ENCODE measurements around the gene BCAR3.

DNA sequence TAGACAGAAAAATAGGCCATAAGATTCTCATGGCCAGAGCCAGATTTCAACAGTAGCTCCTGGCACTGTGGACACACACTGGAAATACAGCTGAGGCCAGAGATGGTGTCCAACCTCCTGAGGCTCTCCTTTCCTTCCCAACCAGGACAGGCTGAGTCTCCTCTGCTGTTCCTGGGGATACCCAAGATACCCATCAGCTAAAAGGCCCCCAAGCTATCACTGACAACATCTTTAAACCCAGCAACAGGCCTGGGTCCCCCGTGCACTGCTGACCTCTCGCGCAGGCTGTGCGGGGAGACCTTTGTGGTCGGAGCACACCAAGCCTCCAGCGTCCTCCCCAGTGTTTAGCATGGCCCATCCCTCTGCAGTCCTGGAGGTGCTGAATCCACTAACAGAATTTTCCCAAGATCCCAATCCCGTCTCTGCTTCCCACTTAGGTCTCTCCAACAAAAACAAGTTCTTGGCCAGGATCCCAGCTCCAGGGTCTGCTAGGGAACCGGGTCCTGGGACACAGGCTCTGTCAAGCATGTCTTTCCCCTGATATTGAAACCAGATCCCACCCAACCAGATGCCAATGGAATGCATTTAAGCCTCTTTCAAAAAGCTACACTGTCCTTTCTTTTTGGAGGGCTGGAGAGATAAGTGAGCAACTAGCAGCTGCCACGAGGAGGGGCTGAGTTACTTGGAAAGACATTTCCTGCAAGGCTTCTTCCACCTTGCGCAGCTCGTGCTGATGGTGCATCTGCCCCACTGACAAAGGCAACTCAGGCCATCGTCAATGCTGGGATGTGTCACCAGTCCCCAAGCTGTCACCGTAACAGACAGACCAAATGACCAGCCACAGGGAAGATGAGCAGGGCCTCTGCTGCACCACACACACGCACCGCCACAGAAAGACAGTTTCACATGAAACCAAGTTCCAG lies 73.2 kb downstream of the BCAR3 start:
- TF ChIP-seq, protein P1, sequence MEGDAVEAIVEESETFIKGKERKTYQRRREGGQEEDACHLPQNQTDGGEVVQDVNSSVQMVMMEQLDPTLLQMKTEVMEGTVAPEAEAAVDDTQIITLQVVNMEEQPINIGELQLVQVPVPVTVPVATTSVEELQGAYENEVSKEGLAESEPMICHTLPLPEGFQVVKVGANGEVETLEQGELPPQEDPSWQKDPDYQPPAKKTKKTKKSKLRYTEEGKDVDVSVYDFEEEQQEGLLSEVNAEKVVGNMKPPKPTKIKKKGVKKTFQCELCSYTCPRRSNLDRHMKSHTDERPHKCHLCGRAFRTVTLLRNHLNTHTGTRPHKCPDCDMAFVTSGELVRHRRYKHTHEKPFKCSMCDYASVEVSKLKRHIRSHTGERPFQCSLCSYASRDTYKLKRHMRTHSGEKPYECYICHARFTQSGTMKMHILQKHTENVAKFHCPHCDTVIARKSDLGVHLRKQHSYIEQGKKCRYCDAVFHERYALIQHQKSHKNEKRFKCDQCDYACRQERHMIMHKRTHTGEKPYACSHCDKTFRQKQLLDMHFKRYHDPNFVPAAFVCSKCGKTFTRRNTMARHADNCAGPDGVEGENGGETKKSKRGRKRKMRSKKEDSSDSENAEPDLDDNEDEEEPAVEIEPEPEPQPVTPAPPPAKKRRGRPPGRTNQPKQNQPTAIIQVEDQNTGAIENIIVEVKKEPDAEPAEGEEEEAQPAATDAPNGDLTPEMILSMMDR (IDR thresholded peaks at IDR 0.05): no peak
- TF ChIP-seq POLR2AphosphoS5 (IDR thresholded peaks at IDR 0.05) (no peak), POLR2A (IDR thresholded peaks at IDR 0.05) (no peak)
